HL-60 (cell line): ENCODE measurements around the gene FARS2.
A peak's percentile ranks its signal among the peaks of the same experiment; 100 is the strongest.

Experiments
- DNase-seq, 2 experiments: peaks; one replicate each; pipeline ENCODE4 v3.0.0-alpha.2; 2010 to 2020; ENCODE audit warnings: low read depth in 1 of 2, low spot score in 1 of 2
- H3K27ac ChIP-seq: fragments of 250-450 bp; sonication (Bioruptor Pico); replicated peaks from 2 replicates; pipeline ENCODE4 v1.5.1; 2020; ENCODE audit warnings: mild to moderate bottlenecking, moderate library complexity
- H3K27me3 ChIP-seq: fragments of 250-450 bp; sonication (Bioruptor Pico); 2 replicates; pipeline ENCODE4 v1.5.1; 2021; ENCODE audit warnings: mild to moderate bottlenecking, moderate library complexity; ENCODE audit not compliant: insufficient read depth, poor library complexity, severe bottlenecking
- H3K4me3 ChIP-seq: replicated peaks from 2 replicates; pipeline ENCODE4 v1.5.1; 2011; ENCODE audit warnings: mild to moderate bottlenecking, control low read depth, low read length; ENCODE audit not compliant: insufficient read depth
- CTCF ChIP-seq: IDR thresholded peaks from one replicate; pipeline ENCODE4 v1.5.1; 2011; ENCODE audit warnings: low read length, control low read depth, inconsistent platforms; ENCODE audit not compliant: insufficient read depth
- GABPA ChIP-seq: IDR thresholded peaks from 2 replicates; pipeline ENCODE4 v1.6.1; 2012; ENCODE audit warnings: low read depth
- POLR2AphosphoS5 ChIP-seq: IDR thresholded peaks from 2 replicates; pipeline ENCODE4 v1.6.1; 2012; ENCODE audit warnings: low read depth
- REST ChIP-seq: IDR thresholded peaks from 2 replicates; pipeline ENCODE4 v1.6.1; 2012; ENCODE audit warnings: low read depth; ENCODE audit not compliant: insufficient replicate concordance
- SPI1 ChIP-seq: IDR thresholded peaks from 2 replicates; pipeline ENCODE4 v1.6.1; 2012; ENCODE audit warnings: low read depth, mild to moderate bottlenecking, borderline replicate concordance

Gene FARS2

GRCh38 chr6:5520796-5521195 lies 259.5 kb downstream of the FARS2 start:
- no peak for TF ChIP-seq REST
- no peak for TF ChIP-seq GABPA
- no peak for TF ChIP-seq POLR2AphosphoS5
- no peak for TF ChIP-seq SPI1
- no peak for TF ChIP-seq CTCF
- H3K4me3 ChIP-seq, result no peak overlapping the region
- no peak overlapping the region for H3K27ac ChIP-seq
- no peaks in the 10 kb centered on the region for H3K27me3 ChIP-seq
- DNase-seq, result no peak

- TF ChIP-seq REST, result no peak
- no peak for TF ChIP-seq SPI1
- no peak for TF ChIP-seq GABPA
- TF ChIP-seq POLR2AphosphoS5, result no peak
- no peak for TF ChIP-seq CTCF
- Histone ChIP-seq H3K27ac (no peak overlapping the region), H3K4me3 (no peak overlapping the region), H3K27me3 (no peaks in the 10 kb centered on the region)
- no peak for DNase-seq
These were observed 260.0 kb downstream of the FARS2 start for GRCh38 chr6:5521322-5521721.

- DNase-seq, result peak in 1 of 2 experiments; percentile 12
- Histone ChIP-seq H3K27ac (no peak overlapping the region), H3K27me3 (no peaks in the 10 kb centered on the region), H3K4me3 (no peak overlapping the region)
- TF ChIP-seq POLR2AphosphoS5, result no peak
- no peak for TF ChIP-seq GABPA
- no peak for TF ChIP-seq SPI1
- no peak for TF ChIP-seq CTCF
- TF ChIP-seq REST, result no peak
These were observed 260.8 kb downstream of the FARS2 start for GRCh38 chr6:5522147-5522546.
